ENCODE data around the gene KRT82. TPM values are rescaled to one million over a fixed set of nuclear protein-coding genes. Genes with fewer than 3 reads are reported as not detected.

Gene KRT82
- total and polyA plus RNA-seq, 2 of the 8 experiments (the other 6 are each of a cell fraction or from before 2014, with no cell fraction given) = not detected

DNA sequence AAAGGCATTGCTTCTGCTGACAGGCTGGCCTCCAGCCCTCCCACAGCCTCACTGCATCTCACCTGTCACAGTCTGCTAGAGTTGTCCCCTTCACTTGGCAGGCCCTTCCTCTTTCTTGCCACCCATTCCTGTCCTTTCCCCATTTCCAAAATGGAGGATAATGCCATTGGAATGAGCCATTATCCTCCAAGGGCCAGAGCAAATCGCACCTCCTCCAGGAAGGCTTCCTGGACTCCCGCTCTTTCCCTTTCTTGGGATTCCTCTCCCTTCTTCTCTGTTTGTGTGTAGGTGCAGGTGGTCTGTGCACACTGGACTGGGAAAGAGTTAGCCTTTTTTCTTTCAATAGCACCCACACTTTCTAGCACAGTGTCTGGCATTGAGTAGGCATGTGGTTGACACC is 3.8 kb downstream of the KRT82 start:
- Histone ChIP-seq H3K36me3 (ENCODE audit: control insufficient read depth in 2 of 4, insufficient read depth in 4 of 4, low read length in 3 of 4) (no peaks in the 10 kb centered on the region), H2BK5ac (ENCODE audit: low read depth, low read length) (no peak overlapping the region), H3K9ac (replicated peaks in 1 of 4; ENCODE audit: extremely low read depth in 1 of 4, low read depth in 3 of 4, low read length in 3 of 4) (no peak overlapping the region), H3K79me2 (ENCODE audit: control insufficient read depth in 1 of 2, insufficient read depth in 2 of 2, low read length in 2 of 2) (no peaks in the 10 kb centered on the region), H3K79me1 (ENCODE audit: low read depth, low read length) (no peaks in the 10 kb centered on the region), H3K56ac (replicated peaks; ENCODE audit: insufficient read length, low read depth, low read length) (no peak overlapping the region), H2BK120ac (replicated peaks; ENCODE audit: low read depth, low read length) (no peak overlapping the region), H3K23ac (ENCODE audit: insufficient read length) (no peak overlapping the region), H2BK12ac (ENCODE audit: low read depth, low read length) (no peak overlapping the region), H2AK5ac (ENCODE audit: low read depth, low read length) (no peak overlapping the region), H3K14ac (ENCODE audit: insufficient read length) (no peak overlapping the region), H4K8ac (ENCODE audit: extremely low read depth, insufficient read depth, low read length) (no peak overlapping the region), H2AFZ (ENCODE audit: low read length) (no peak overlapping the region), H3K9me3 (ENCODE audit: insufficient read depth in 2 of 2, low read depth in 1 of 2, low read length in 1 of 2) (no peaks in the 10 kb centered on the region), H3K4ac (replicated peaks; ENCODE audit: insufficient read length, low read depth, low read length) (no peak overlapping the region), H2BK15ac (ENCODE audit: low read length) (no peak overlapping the region), H2BK20ac (ENCODE audit: low read length) (no peak overlapping the region), H3K4me2 (ENCODE audit: insufficient read depth in 1 of 2, low read depth in 2 of 2, low read length in 2 of 2) (no peak overlapping the region), H4K5ac (ENCODE audit: insufficient read length, low read depth, low read length) (no peak overlapping the region), H3K27me3 (replicated peaks in 1 of 4; ENCODE audit: control insufficient read depth in 3 of 4, extremely low read depth in 1 of 4, insufficient read depth in 3 of 4, low read length in 3 of 4) (no peaks in the 10 kb centered on the region; a peak in 1 of 7 replicates), H3K18ac (ENCODE audit: extremely low read depth, low read length) (no peak overlapping the region), H3K23me2 (ENCODE audit: low read depth, low read length) (peaks cover 3% of the 10 kb centered on the region; the same call in 1 of the 2 replicates), H4K91ac (replicated peaks; ENCODE audit: insufficient read length, low read length) (no peak overlapping the region), H3K4me1 (replicated peaks in 1 of 4; ENCODE audit: control insufficient read depth in 3 of 4, insufficient read depth in 4 of 4, low read length in 3 of 4) (peaks cover 0 to 5% (median under 1%) of the 10 kb centered on the region in 4 experiments; a peak in 1 of 7 replicates), H3K27ac (ENCODE audit: low read depth, low read length) (no peak overlapping the region), H4K20me1 (replicated peaks in 1 of 2; ENCODE audit: control insufficient read depth in 1 of 2, insufficient read depth in 2 of 2, low read length in 2 of 2) (no peaks in the 10 kb centered on the region), H3K4me3 (ENCODE audit: extremely low read depth in 1 of 4, insufficient read depth in 2 of 4, low read depth in 3 of 4, low read length in 4 of 4) (no peak overlapping the region)
- 100% methylated on average over 2 of the region's 2 CpGs; no CpG with 5 or more reads in 1 of the 2 experiments for WGBS, 2 experiments (ENCODE audit: extremely low coverage in 1 of 2, insufficient coverage in 1 of 2, insufficient read length in 1 of 2, insufficient replicate concordance in 2 of 2, low coverage in 1 of 2, low lambda C conversion rate in 2 of 2, missing lambda C conversion rate in 1 of 2)
- no peak for TF ChIP-seq CBX5 (IDR thresholded peaks at IDR 0.05; ENCODE audit: low read depth, low read length)
- TF ChIP-seq, protein P1, sequence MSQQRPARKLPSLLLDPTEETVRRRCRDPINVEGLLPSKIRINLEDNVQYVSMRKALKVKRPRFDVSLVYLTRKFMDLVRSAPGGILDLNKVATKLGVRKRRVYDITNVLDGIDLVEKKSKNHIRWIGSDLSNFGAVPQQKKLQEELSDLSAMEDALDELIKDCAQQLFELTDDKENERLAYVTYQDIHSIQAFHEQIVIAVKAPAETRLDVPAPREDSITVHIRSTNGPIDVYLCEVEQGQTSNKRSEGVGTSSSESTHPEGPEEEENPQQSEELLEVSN (IDR thresholded peaks at IDR 0.05) = peak; percentile 33; the same call in 1 of the 2 replicates
- ChIA-PET CTCF (ENCODE audit: partially characterized antibody) (interaction anchor here (0.7 to 2.6 kb wide), 16 partner anchors 11 to 651 kb away, joined by 3 to 12 read pairs (median 4); no protein-coding TSS in a partner anchor), POLR2A (ENCODE audit: partially characterized antibody) (no interaction called here)
- FAIRE-seq (no peak), DNase-seq (ENCODE audit: low read depth in 1 of 2, low spot score in 2 of 2) (no peak)
